Thymus (tissue), 11 donors: ENCODE data around the gene ZNF443. TPM values are rescaled to one million over a fixed set of nuclear protein-coding genes. Genes with fewer than 3 reads are reported as not detected.
"Not testable (repeated sequence)": the region's sequence is repeated elsewhere in the genome, so short reads cannot be mapped to it uniquely, and the experiment has no call there.

Source experiments
- DNase-seq, 9 donors: peaks; one replicate each; pipeline ENCODE4 v3.0.0-alpha.2; 2013; ENCODE audit warnings: low spot score in 9 of 9, low read depth in 6 of 9, missing footprints in 1 of 9
- H3K27ac ChIP-seq, 2 donors: one replicate each; pipeline ENCODE4 v1.5.1; 2013; ENCODE audit warnings: control low read depth in 1 of 2, low read depth in 1 of 2, low read length in 1 of 2, mild to moderate bottlenecking in 1 of 2, moderate library complexity in 1 of 2
- H3K27me3 ChIP-seq, 2 donors: one replicate each; pipeline ENCODE4 v1.5.1; 2013; ENCODE audit warnings: low read length in 1 of 2; ENCODE audit not compliant: control insufficient read depth in 2 of 2, insufficient read depth in 1 of 2
- H3K36me3 ChIP-seq, 2 donors: one replicate each; pipeline ENCODE4 v1.5.1; 2013; ENCODE audit warnings: low read length in 1 of 2, mild to moderate bottlenecking in 1 of 2, moderate library complexity in 1 of 2; ENCODE audit not compliant: control insufficient read depth in 2 of 2, insufficient read depth in 2 of 2
- H3K4me1 ChIP-seq, 2 donors: one replicate each; pipeline ENCODE4 v1.5.1; 2013; ENCODE audit warnings: low read length in 2 of 2; ENCODE audit not compliant: control insufficient read depth in 2 of 2, insufficient read depth in 2 of 2
- H3K4me3 ChIP-seq, 2 donors: one replicate each; pipeline ENCODE4 v1.5.1; 2013; ENCODE audit warnings: low read length in 2 of 2, control low read depth in 1 of 2, mild to moderate bottlenecking in 1 of 2
- H3K9me3 ChIP-seq, 2 donors: one replicate each; pipeline ENCODE4 v1.5.1; 2013; ENCODE audit warnings: low read length in 1 of 2, mild to moderate bottlenecking in 1 of 2; ENCODE audit not compliant: control insufficient read depth in 2 of 2, insufficient read depth in 1 of 2
- WGBS: extraction: QIAGEN DNeasy Blood & Tissue Kit; methylation state at CpG from one replicate; pipeline ENCODE4 v1.1.7; 2013; 5-methylcytosine and 5-hydroxymethylcytosine counted together
- polyA plus RNA-seq: library from polyadenylated mRNA; stranded (reverse); fragments of 200-250 nt; gene quantifications from one replicate; pipeline ENCODE4 v1.2.3, GENCODE V29; 2013
- total RNA-seq: library from RNA; stranded (reverse); fragments of 120-200 nt; gene quantifications from one replicate; pipeline ENCODE4 v1.2.4, GENCODE V29; 2013
- donor health status: healthy.

ZNF443 gene
- total and polyA plus RNA-seq, 2 donors, result 5.5 to 9.5 TPM

DNA sequence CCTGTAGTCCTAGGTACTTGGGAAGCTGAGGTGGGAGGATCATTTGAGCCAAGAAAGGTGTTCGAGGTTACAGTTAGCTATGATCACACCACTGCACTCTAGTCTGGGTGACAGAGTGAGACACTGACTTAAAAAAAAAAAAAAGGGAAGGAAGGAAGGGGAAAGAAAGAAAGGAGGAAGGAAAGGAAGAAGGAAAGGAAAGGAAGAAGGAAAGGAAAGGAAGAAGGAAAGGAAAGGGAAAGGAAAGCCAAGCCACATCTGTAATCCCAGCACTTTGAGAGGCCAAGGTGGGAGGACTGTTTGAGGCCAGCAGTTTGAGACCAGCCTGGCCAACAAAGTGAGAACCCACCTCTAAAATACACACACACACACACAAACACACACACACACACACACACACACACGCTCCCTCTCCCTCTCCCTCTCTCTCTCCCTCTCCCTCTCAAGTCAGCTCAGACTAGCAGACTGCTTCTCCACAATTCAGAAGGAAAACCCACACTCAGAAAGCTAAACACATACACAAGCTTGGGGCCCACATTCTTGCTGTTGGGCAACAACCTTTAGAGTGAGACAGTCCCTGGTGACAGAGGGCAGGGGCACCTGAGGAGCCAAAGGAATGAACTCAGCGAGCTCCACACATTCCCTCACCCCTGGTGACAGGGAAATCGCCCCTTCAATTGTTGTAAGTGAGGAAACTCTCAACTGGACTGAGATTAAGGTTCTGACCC is 41.1 kb upstream of the ZNF443 start:
- H3K27ac ChIP-seq, result peak overlapping the region in 1 of 2 donors; percentile 6
- no peaks in the 10 kb centered on the region for H3K36me3 ChIP-seq
- H3K27me3 ChIP-seq, result no peaks in the 10 kb centered on the region
- WGBS, result 40% methylated on average over 4 of the region's 4 CpGs
- peaks cover 24 to 59% of the 10 kb centered on the region in 2 donors for H3K4me1 ChIP-seq
- no peaks in the 10 kb centered on the region for H3K9me3 ChIP-seq
- DNase-seq, result peak in 1 of 9 donors; percentile 26
- no peak overlapping the region for H3K4me3 ChIP-seq

DNA sequence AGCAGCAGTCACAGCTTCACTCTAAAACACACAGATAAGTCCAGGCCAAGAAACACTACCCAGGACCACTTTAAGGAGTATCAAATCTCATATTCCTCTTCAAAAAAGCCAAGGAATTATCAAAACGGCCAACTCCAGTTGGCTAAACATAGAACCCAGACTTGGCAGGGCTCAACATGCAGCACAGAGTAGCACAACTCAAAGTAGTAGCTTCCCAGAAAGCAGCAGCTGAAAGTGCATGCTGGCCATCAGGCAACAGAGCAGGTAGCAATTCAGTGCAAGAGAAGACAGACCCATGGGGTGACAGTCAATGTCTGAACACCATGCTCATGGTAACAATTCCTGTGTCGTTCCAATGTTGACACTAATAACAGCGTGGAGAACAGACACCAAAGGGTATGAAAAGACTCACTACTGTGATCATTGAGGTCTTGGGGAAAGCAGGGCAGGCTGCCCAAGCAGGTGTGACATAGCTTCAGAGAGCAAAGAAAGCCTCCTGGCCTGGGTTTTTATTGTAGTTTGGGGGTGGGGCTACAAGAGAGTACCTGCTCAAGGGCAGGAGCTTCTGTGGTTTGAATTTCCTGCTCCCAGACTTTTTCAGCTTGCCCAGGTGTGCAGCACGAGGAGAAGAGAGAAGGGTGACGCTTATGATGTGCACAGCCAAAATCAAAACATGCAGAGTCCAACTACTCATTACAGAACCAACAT is 37.6 kb upstream of the ZNF443 start:
- WGBS, result 31% methylated on average over 5 of the region's 5 CpGs

DNA sequence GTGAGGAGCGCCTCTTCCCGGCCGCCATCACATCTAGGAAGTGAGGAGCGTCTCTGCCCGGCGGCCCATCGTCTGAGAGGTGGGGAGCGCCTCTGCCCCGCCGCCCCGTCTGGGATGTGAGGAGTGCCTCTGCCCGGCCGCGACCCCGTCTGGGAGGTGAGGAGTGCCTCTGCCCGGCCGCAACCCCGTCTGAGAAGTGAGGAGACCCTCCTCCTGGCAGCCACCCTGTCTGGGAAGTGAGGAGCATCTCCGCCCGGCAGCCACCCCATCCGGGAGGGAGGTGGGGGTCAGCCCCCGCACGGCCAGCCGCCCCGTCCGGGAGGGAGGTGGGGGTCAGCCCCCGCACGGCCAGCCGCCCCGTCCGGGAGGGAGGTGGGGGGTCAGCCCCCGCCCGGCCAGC is 26.8 kb upstream of the ZNF443 start:
- H3K27me3 ChIP-seq, H3K27ac ChIP-seq, H3K4me3 ChIP-seq, H3K4me1 ChIP-seq, DNase-seq: not testable (repeated sequence)
- WGBS, result 99% methylated on average over 33 of the region's 33 CpGs
- peaks cover 7 to 46% of the 10 kb centered on the region in 2 donors for H3K9me3 ChIP-seq
- peaks cover 20 to 24% of the 10 kb centered on the region in 2 donors for H3K36me3 ChIP-seq

More for the DNA sequence above, 37.6 kb upstream of the ZNF443 start:
- H3K4me1 ChIP-seq, result peaks cover 20 to 49% of the 10 kb centered on the region in 2 donors
- no peaks in the 10 kb centered on the region for H3K36me3 ChIP-seq
- H3K27me3 ChIP-seq, result no peaks in the 10 kb centered on the region
- DNase-seq, result peak; percentile 40 to 86 (median 61)
- peak overlapping the region; percentile 67 to 90 for H3K27ac ChIP-seq
- no peak overlapping the region for H3K4me3 ChIP-seq
- peaks cover 0 to 8% of the 10 kb centered on the region in 2 donors for H3K9me3 ChIP-seq

DNA sequence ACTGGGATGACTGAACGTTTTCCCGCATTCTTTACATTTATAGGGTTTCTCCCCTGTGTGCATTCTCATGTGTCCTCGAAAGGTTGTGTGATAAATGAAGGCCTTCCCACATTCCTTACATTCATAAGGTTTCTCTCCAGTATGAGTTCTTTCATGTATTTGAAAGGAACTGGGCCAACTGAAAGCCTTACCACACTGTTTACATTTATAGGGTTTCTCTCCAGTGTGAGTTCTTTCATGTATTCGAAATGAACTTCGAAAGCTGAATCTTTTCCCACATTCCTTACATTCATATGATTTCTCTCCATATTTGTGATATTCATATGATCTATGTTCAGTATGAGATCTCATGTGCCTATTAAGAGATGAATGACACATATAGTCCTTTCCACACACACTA is 24.4 kb upstream of the ZNF443 start:
- 98% methylated on average over 5 of the region's 5 CpGs for WGBS
- Histone ChIP-seq H3K27me3 (no peaks in the 10 kb centered on the region), H3K9me3 (peaks cover 7 to 32% of the 10 kb centered on the region in 2 donors), H3K4me3 (no peak overlapping the region), H3K36me3 (peaks cover 20 to 24% of the 10 kb centered on the region in 2 donors), H3K4me1 (no peaks in the 10 kb centered on the region), H3K27ac (no peak overlapping the region)
- no peak for DNase-seq

DNA sequence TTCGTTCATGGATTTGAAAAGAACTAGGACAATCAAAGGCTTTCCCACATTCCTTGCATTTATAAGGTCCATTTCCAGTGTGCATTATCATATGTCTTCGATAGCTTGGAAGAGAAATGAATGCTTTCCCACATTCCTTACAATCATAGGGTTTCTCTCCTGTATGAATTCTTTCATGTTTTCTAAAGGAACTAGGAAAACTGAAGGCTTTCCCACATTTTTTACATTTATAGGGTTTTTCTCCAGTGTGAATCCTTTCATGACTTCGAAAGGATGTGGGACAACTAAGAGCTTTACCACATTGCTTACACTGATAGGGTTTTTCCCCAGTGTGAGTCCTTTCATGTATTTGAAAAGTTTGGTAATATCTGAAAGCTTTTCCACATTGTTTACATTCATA is 23.9 kb upstream of the ZNF443 start:
- Histone ChIP-seq H3K36me3 (peaks cover 20 to 24% of the 10 kb centered on the region in 2 donors), H3K9me3 (peaks cover 7 to 32% of the 10 kb centered on the region in 2 donors), H3K4me1 (no peaks in the 10 kb centered on the region), H3K27me3 (no peaks in the 10 kb centered on the region), H3K27ac (no peak overlapping the region), H3K4me3 (no peak overlapping the region)
- 98% methylated on average over 3 of the region's 3 CpGs for WGBS
- DNase-seq, result no peak

DNA sequence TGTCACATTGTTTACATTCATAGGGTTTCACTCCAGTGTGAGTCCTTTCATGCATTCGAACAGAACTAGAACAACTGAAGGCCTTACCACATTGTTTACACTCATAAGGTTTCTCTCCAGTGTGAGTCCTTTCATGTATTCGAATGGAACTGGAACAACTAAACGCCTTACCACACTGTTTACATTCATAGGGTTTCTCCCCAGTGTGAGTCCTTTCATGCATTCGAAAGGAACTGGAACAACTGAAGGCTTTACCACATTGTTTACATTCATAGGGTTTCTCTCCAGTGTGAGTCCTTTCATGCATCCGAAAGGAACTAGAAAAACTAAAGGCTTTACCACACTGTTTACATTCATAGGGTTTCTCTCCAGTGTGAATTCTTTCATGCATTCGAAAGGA is 23.3 kb upstream of the ZNF443 start:
- Histone ChIP-seq H3K9me3 (peaks cover 7 to 26% of the 10 kb centered on the region in 2 donors), H3K36me3 (peaks cover 20 to 24% of the 10 kb centered on the region in 2 donors)
- WGBS, result 98% methylated on average over 6 of the region's 6 CpGs

DNA sequence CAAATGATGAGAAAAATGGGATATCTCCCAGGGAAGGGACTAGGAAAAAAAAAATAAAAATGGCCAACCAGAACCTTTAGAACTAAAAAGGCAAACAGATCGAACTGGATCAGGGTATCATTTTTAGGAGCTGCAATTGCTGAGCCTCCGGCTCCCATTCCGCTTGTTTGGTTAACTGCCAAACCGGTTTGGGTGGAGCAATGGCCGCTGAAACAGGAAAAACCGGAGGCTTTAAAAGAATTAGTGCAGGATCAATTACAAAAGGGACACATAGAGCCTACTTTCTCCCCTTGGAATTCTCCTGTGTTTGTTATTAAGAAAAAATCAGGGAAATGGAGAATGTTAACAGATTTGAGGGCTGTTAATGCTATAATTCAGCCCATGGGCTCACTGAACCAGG is 12.7 kb upstream of the ZNF443 start:
- H3K4me1 ChIP-seq, result no peaks in the 10 kb centered on the region
- no peaks in the 10 kb centered on the region for H3K27me3 ChIP-seq
- peaks cover 4 to 26% of the 10 kb centered on the region in 2 donors for H3K9me3 ChIP-seq
- H3K4me3 ChIP-seq, result no peak overlapping the region
- DNase-seq, result no peak
- H3K36me3 ChIP-seq, result no peaks in the 10 kb centered on the region
- WGBS, result 86% methylated on average over 6 of the region's 6 CpGs
- H3K27ac ChIP-seq, result no peak overlapping the region

More for the DNA sequence above, 23.3 kb upstream of the ZNF443 start:
- not testable (repeated sequence) for DNase-seq, H3K4me3 ChIP-seq, H3K4me1 ChIP-seq, H3K27ac ChIP-seq, H3K27me3 ChIP-seq

DNA sequence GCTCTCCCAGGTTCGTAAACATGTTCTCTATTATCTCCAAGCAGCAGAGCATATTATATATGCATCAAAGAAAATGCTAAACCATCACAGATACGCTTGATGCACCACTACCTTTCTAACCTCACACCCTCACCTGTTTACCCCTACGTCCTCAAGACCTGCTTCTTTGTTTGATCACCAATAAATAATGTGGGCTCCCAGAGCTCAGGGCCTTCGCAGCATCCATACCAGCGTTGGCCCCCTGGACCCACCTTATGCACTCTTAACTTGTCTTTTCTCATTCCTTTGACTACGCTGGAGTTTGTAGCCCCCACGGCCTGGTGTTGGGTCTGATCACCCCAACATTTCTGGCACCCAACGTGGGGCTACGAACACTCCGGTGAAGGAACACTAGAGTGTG is 10.0 kb upstream of the ZNF443 start:
- H3K4me1 ChIP-seq, result no peaks in the 10 kb centered on the region
- no peak overlapping the region for H3K4me3 ChIP-seq
- no peaks in the 10 kb centered on the region for H3K27me3 ChIP-seq
- no peak for DNase-seq
- no peak overlapping the region for H3K27ac ChIP-seq
- peaks cover 4 to 28% of the 10 kb centered on the region in 2 donors for H3K9me3 ChIP-seq
- WGBS, result 98% methylated on average over 10 of the region's 10 CpGs
- no peaks in the 10 kb centered on the region for H3K36me3 ChIP-seq

DNA sequence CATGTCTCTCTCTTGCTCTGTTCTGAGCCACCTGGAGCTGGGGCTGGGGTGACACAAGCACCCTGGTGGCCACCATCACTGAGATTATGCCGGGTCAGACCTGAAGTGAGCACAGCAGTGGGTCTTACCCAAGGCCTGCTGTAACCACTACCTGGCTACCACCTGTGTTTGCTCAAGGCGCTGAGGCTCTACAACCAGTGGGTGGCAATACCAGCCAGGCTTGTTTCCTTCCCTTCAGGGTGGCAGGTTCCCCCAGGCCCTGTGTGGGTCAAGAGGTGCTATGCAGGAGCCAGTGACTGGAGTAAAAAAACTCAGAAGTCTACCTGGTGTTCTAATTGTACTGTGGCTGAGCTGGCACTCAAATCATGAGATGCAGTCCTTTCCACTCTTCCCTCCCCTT is 8.0 kb upstream of the ZNF443 start:
- Histone ChIP-seq H3K9me3 (peaks cover 4 to 28% of the 10 kb centered on the region in 2 donors), H3K27me3 (no peaks in the 10 kb centered on the region), H3K36me3 (no peaks in the 10 kb centered on the region), H3K4me1 (no peaks in the 10 kb centered on the region), H3K27ac (no peak overlapping the region), H3K4me3 (no peak overlapping the region)
- 98% methylated on average over 2 of the region's 2 CpGs for WGBS
- no peak for DNase-seq
